HEK293 (cell line): ENCODE results near the gene LRRC66.

Experiments used
- CTCF ChIA-PET: fragments of 350-600 bp; formaldehyde crosslinking; extraction: SDS; loops from one replicate; lab custom pipeline; 2021; ENCODE audit warnings: antibody characterized with exemption; lab: Yijun Ruan, JAX
- POLR2A ChIA-PET: fragments of 300-600 bp; formaldehyde crosslinking; extraction: SDS; loops from one replicate; lab custom pipeline; 2020; ENCODE audit warnings: antibody characterized with exemption, inconsistent platforms; lab: Yijun Ruan, JAX
- H3K27ac ChIP-seq: fragments of 200-500 bp; sonication (Bioruptor generic); 2 replicates; pipeline ENCODE4 v1.5.1; 2014; ENCODE audit warnings: low read depth, low read length, control low read depth, inconsistent platforms; ENCODE audit errors: extremely low read depth
- H3K36me3 ChIP-seq, 2 experiments: fragments of 200-500 bp in 1 of 2; sonication (Bioruptor generic) in 1 of 2; 1 replicate in 1 of 2; 2 replicates in 1 of 2; pipeline ENCODE4 v1.5.1; 2014 to 2017; ENCODE audit warnings: inconsistent platforms in 2 of 2, low read length in 2 of 2; ENCODE audit not compliant: control insufficient read depth in 2 of 2, insufficient read depth in 1 of 2
- H3K4me1 ChIP-seq: fragments of 200-500 bp; sonication (Bioruptor generic); 2 replicates; pipeline ENCODE4 v1.5.1; 2014; ENCODE audit warnings: mild to moderate bottlenecking, low read length, inconsistent platforms; ENCODE audit not compliant: control insufficient read depth, insufficient read depth
- H3K4me3 ChIP-seq: 2 replicates; pipeline ENCODE4 v1.5.1; 2011; ENCODE audit warnings: low read depth, mild to moderate bottlenecking, control low read depth, low read length, moderate library complexity
- H3K9me3 ChIP-seq: fragments of 200-500 bp; sonication (Bioruptor generic); 2 replicates; pipeline ENCODE4 v1.5.1; 2014; ENCODE audit warnings: low read depth, low read length, inconsistent platforms; ENCODE audit not compliant: control insufficient read depth, insufficient read depth
- GLIS2 ChIP-seq: fragments of 450-650 bp; formaldehyde crosslinking; IDR thresholded peaks from 2 replicates; pipeline ENCODE4 v1.5.1; 2016; ENCODE audit warnings: missing biosample characterization, missing genetic modification characterization
- MEIS1 ChIP-seq: sonication (generic); formaldehyde crosslinking; IDR thresholded peaks from 2 replicates; pipeline ENCODE4 v1.8.1; 2022; ENCODE audit warnings: missing genetic modification reagents, mild to moderate bottlenecking, borderline replicate concordance
- ZBTB49 ChIP-seq: fragments of 450-650 bp; formaldehyde crosslinking; IDR thresholded peaks from 2 replicates; pipeline ENCODE4 v1.5.1; 2016; ENCODE audit warnings: missing biosample characterization, missing genetic modification characterization, low read depth
- ZNF112 ChIP-seq: fragments of 450-650 bp; formaldehyde crosslinking; IDR thresholded peaks from 2 replicates; pipeline ENCODE4 v1.5.0; 2017; ENCODE audit warnings: missing biosample characterization, missing genetic modification characterization
- ZNF138 ChIP-seq: fragments of 450-650 bp; formaldehyde crosslinking; IDR thresholded peaks from 2 replicates; pipeline ENCODE4 v1.5.1; 2016; ENCODE audit warnings: missing biosample characterization, missing genetic modification characterization, borderline replicate concordance
- ZNF184 ChIP-seq: fragments of 450-650 bp; IDR thresholded peaks from 2 replicates; pipeline ENCODE4 v1.5.1; 2018; ENCODE audit warnings: missing biosample characterization, mild to moderate bottlenecking, missing genetic modification characterization
- ZNF274 ChIP-seq, 2 experiments: fragments of 200-500 bp in 1 of 2; fragments of 450-650 bp in 1 of 2; sonication (Bioruptor generic) in 1 of 2; formaldehyde crosslinking in 1 of 2; IDR thresholded peaks; 2 replicates each; pipeline versions ENCODE4 v1.5.1 to v1.6.1; 2014 to 2016; ENCODE audit warnings: borderline replicate concordance in 1 of 2, inconsistent platforms in 1 of 2, low read length in 1 of 2, missing biosample characterization in 1 of 2, missing genetic modification characterization in 1 of 2
- ZNF341 ChIP-seq: fragments of 450-650 bp; formaldehyde crosslinking; IDR thresholded peaks from 2 replicates; pipeline ENCODE4; 2016; ENCODE audit warnings: low read depth, missing biosample characterization, missing genetic modification characterization
- ZNF362 ChIP-seq: fragments of 450-650 bp; formaldehyde crosslinking; IDR thresholded peaks from 2 replicates; pipeline ENCODE4 v1.5.1; 2016; ENCODE audit warnings: missing biosample characterization, missing genetic modification characterization
- ZNF37A ChIP-seq: fragments of 450-650 bp; IDR thresholded peaks from 2 replicates; pipeline ENCODE4 v1.5.1; 2018; ENCODE audit warnings: missing biosample characterization, missing genetic modification characterization
- ZNF404 ChIP-seq: fragments of 450-650 bp; formaldehyde crosslinking; IDR thresholded peaks from 2 replicates; pipeline ENCODE4 v1.5.1; 2017; ENCODE audit warnings: missing biosample characterization, missing genetic modification characterization
- ZNF433 ChIP-seq: fragments of 450-650 bp; formaldehyde crosslinking; IDR thresholded peaks from 2 replicates; pipeline ENCODE4 v1.5.1; 2016; ENCODE audit warnings: missing biosample characterization, missing genetic modification characterization, low read depth
- ZNF514 ChIP-seq: fragments of 450-650 bp; formaldehyde crosslinking; IDR thresholded peaks from 2 replicates; pipeline ENCODE4 v1.5.1; 2016; ENCODE audit warnings: missing biosample characterization, missing genetic modification characterization
- ZNF558 ChIP-seq: fragments of 450-650 bp; formaldehyde crosslinking; IDR thresholded peaks from 2 replicates; pipeline ENCODE4 v1.5.1; 2016; ENCODE audit warnings: missing biosample characterization, missing genetic modification characterization
- ZNF560 ChIP-seq: fragments of 450-650 bp; formaldehyde crosslinking; IDR thresholded peaks from 2 replicates; pipeline ENCODE4 v1.5.1; 2017; ENCODE audit warnings: missing biosample characterization, missing genetic modification characterization, borderline replicate concordance
- ZNF626 ChIP-seq: fragments of 450-650 bp; sonication (Bioruptor Pico); formaldehyde crosslinking; IDR thresholded peaks from 2 replicates; pipeline ENCODE4 v1.5.1; 2018; ENCODE audit warnings: missing biosample characterization, missing genetic modification characterization, inconsistent platforms
- ZNF660 ChIP-seq: fragments of 450-650 bp; IDR thresholded peaks from 2 replicates; pipeline ENCODE4 v1.5.1; 2018; ENCODE audit warnings: missing biosample characterization, mild to moderate bottlenecking, missing genetic modification characterization
- ZNF664 ChIP-seq: fragments of 450-650 bp; formaldehyde crosslinking; IDR thresholded peaks from 2 replicates; pipeline ENCODE4 v1.5.1; 2016; ENCODE audit warnings: missing biosample characterization, missing genetic modification characterization
- ZNF777 ChIP-seq: fragments of 450-650 bp; formaldehyde crosslinking; IDR thresholded peaks from 2 replicates; pipeline ENCODE4 v1.5.1; 2017; ENCODE audit warnings: missing biosample characterization, missing genetic modification characterization, borderline replicate concordance
- ZNF785 ChIP-seq: fragments of 450-650 bp; formaldehyde crosslinking; IDR thresholded peaks from 2 replicates; pipeline ENCODE4 v1.5.1; 2016; ENCODE audit warnings: missing biosample characterization, missing genetic modification characterization
- ZNF837 ChIP-seq: fragments of 450-650 bp; formaldehyde crosslinking; IDR thresholded peaks from 2 replicates; pipeline ENCODE4 v1.5.1; 2016; ENCODE audit warnings: missing biosample characterization, missing genetic modification characterization
- ZNF843 ChIP-seq: fragments of 450-650 bp; formaldehyde crosslinking; IDR thresholded peaks from 2 replicates; pipeline ENCODE4 v1.5.1; 2016; ENCODE audit warnings: missing biosample characterization, missing genetic modification characterization
- TF ChIP-seq, protein P1 (sequence below): fragments of 450-650 bp; formaldehyde crosslinking; IDR thresholded peaks from 2 replicates; pipeline ENCODE4 v1.5.0; 2017; ENCODE audit warnings: missing biosample characterization, missing genetic modification characterization, borderline replicate concordance
- TF ChIP-seq, protein P2 (sequence below): fragments of 450-650 bp; formaldehyde crosslinking; IDR thresholded peaks from 2 replicates; pipeline ENCODE4 v1.5.1; 2017; ENCODE audit warnings: missing biosample characterization, missing genetic modification characterization

The LRRC66 gene, protein sequence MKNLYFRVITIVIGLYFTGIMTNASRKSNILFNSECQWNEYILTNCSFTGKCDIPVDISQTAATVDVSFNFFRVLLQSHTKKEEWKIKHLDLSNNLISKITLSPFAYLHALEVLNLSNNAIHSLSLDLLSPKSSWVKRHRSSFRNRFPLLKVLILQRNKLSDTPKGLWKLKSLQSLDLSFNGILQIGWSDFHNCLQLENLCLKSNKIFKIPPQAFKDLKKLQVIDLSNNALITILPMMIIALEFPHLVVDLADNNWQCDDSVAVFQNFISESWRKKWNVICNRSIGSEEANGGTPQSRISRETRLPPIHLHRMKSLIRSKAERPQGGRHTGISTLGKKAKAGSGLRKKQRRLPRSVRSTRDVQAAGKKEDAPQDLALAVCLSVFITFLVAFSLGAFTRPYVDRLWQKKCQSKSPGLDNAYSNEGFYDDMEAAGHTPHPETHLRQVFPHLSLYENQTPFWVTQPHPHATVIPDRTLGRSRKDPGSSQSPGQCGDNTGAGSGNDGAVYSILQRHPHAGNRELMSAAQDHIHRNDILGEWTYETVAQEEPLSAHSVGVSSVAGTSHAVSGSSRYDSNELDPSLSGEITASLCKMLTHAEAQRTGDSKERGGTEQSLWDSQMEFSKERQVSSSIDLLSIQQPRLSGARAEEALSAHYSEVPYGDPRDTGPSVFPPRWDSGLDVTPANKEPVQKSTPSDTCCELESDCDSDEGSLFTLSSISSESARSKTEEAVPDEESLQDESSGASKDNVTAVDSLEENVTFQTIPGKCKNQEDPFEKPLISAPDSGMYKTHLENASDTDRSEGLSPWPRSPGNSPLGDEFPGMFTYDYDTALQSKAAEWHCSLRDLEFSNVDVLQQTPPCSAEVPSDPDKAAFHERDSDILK

GRCh38 chr4:52019936-52020657 is at the start of gene LRRC66:
LRRC66 (minus strand) TSS chr4:52020363; CDS start chr4:52017613, 2,750 bp downstream.
- no peaks in the 10 kb centered on the region for H3K4me1 ChIP-seq
- no peak for TF ChIP-seq ZNF785 (tag by site-specific recombination)
- TF ChIP-seq GLIS2 (tag by site-specific recombination), result no peak
- no peak for TF ChIP-seq ZBTB49 (tag by site-specific recombination)
- no peak for TF ChIP-seq ZNF837 (tag by site-specific recombination)
- TF ChIP-seq ZNF560, result no peak
- no peak for TF ChIP-seq ZNF843 (tag by site-specific recombination)
- no peak for TF ChIP-seq ZNF184 (tag by site-specific recombination)
- H3K9me3 ChIP-seq, result no peaks in the 10 kb centered on the region
- ChIA-PET POLR2A (no interaction called here), CTCF (no interaction called here)
- no peak within 1 kb of the TSS for H3K4me3 ChIP-seq
- H3K27ac ChIP-seq, result no peak within 1 kb of the TSS
- peaks cover 0 to 43% of the 10 kb centered on the region in 2 experiments; a peak in 1 of 3 replicates for H3K36me3 ChIP-seq

GRCh38 chr4:52069571-52069970 is 49.4 kb upstream of the LRRC66 start:
- CTCF ChIA-PET, result no interaction called here
- TF ChIP-seq ZNF843 (tag by site-specific recombination) (no peak), ZNF664 (no peak), ZNF274 (IDR thresholded peaks at IDR 0.05; ENCODE audit: low read length) (no peak), ZNF274 (tag by site-specific recombination; IDR thresholded peaks at IDR 0.05; ENCODE audit: borderline replicate concordance) (no peak), ZNF558 (no peak), ZNF777 (no peak), ZNF404 (tag by site-specific recombination) (no peak), ZNF626 (tag by site-specific recombination) (no peak), ZNF660 (no peak), ZNF37A (tag by site-specific recombination) (no peak), MEIS1 (CRISPR knock-in tag) (no peak), ZNF433 (tag by site-specific recombination) (no peak), ZNF341 (tag by site-specific recombination) (no peak), ZNF112 (tag by site-specific recombination) (no peak), ZNF514 (tag by site-specific recombination) (no peak), ZNF362 (tag by site-specific recombination) (no peak), ZNF138 (no peak)
- TF ChIP-seq, protein P1, sequence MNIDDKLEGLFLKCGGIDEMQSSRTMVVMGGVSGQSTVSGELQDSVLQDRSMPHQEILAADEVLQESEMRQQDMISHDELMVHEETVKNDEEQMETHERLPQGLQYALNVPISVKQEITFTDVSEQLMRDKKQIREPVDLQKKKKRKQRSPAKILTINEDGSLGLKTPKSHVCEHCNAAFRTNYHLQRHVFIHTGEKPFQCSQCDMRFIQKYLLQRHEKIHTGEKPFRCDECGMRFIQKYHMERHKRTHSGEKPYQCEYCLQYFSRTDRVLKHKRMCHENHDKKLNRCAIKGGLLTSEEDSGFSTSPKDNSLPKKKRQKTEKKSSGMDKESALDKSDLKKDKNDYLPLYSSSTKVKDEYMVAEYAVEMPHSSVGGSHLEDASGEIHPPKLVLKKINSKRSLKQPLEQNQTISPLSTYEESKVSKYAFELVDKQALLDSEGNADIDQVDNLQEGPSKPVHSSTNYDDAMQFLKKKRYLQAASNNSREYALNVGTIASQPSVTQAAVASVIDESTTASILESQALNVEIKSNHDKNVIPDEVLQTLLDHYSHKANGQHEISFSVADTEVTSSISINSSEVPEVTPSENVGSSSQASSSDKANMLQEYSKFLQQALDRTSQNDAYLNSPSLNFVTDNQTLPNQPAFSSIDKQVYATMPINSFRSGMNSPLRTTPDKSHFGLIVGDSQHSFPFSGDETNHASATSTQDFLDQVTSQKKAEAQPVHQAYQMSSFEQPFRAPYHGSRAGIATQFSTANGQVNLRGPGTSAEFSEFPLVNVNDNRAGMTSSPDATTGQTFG (tag by site-specific recombination), result no peak
- TF ChIP-seq, protein P2, sequence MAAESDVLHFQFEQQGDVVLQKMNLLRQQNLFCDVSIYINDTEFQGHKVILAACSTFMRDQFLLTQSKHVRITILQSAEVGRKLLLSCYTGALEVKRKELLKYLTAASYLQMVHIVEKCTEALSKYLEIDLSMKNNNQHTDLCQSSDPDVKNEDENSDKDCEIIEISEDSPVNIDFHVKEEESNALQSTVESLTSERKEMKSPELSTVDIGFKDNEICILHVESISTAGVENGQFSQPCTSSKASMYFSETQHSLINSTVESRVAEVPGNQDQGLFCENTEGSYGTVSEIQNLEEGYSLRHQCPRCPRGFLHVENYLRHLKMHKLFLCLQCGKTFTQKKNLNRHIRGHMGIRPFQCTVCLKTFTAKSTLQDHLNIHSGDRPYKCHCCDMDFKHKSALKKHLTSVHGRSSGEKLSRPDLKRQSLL, result no peak
- TF ChIP-seq, all 188 proteins: peak for 0
- Histone ChIP-seq H3K27ac (no peak overlapping the region), H3K9me3 (no peaks in the 10 kb centered on the region), H3K36me3 (no peaks in the 10 kb centered on the region), H3K4me1 (no peaks in the 10 kb centered on the region), H3K4me3 (no peak overlapping the region)
- POLR2A ChIA-PET, result no interaction called here
